Adipocyte (in vitro differentiated cells): ENCODE results near the gene SLC37A4.
A peak's percentile ranks its signal among the peaks of the same experiment; 100 is the strongest.
"Not testable (repeated sequence)": the region's sequence is repeated elsewhere in the genome, so short reads cannot be mapped to it uniquely, and the experiment has no call there.

Experiments
- DNase-seq: peaks from one replicate; pipeline ENCODE4 v3.0.0-alpha.2; 2015; ENCODE audit warnings: low read depth
- H3K27me3 ChIP-seq: replicated peaks from 2 replicates; pipeline ENCODE4 v1.7.0; 2013; ENCODE audit warnings: mild to moderate bottlenecking, low read length, moderate library complexity; ENCODE audit not compliant: control insufficient read depth, insufficient read depth
- H3K36me3 ChIP-seq: 2 replicates; pipeline ENCODE4 v1.7.0; 2013; ENCODE audit warnings: low read length, mild to moderate bottlenecking, moderate library complexity; ENCODE audit not compliant: control insufficient read depth, insufficient read depth, severe bottlenecking
- H3K4me1 ChIP-seq: 2 replicates; pipeline ENCODE4 v1.7.0; 2013; ENCODE audit warnings: mild to moderate bottlenecking, low read length, moderate library complexity; ENCODE audit not compliant: control insufficient read depth, insufficient read depth
- H3K4me3 ChIP-seq: 2 replicates; pipeline ENCODE4 v1.7.0; 2013; ENCODE audit warnings: mild to moderate bottlenecking, low read length, moderate library complexity
- H3K9ac ChIP-seq: 2 replicates; pipeline ENCODE4 v1.7.0; 2013; ENCODE audit warnings: mild to moderate bottlenecking, low read length, moderate library complexity
- H3K9me3 ChIP-seq: 2 replicates; pipeline ENCODE4 v1.7.0; 2013; ENCODE audit warnings: mild to moderate bottlenecking, low read length, moderate library complexity; ENCODE audit not compliant: control insufficient read depth

The SLC37A4 gene

DNA sequence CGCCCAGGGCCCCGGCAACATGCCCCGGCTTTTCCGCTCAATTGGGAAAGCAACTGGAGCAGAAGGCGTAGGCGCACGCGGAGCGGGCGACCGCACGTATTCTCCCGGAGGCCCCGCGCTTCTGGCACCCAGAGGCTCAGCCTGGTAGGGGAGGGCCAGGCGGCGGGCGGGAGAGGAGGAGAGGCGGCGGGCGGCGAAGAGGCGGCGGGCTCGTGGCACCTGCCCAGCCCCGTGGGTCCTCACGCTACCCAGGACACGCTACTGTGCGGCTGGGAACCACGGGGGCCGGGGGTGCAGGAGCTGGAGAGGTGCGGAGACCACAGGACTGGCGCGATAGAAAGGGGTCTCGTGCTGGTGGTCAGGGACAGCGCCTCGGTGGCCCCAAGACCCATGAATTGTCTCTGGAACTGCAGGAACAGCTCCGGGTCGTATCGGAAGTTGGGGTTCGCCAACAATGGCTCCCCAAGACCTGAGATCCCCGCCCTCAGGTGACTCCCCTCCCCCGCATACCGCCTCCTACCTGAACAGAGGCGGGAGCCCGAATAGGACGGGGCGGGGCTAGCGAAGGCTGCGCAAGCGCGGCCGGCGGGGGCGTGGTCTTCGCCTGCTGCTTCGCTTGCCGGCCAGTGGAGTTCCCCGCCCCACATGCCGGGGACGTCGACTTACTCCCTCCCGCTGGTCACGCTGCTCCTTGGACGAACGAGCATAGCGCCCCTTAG, at the start of gene SLC37A4:
Gene SLC37A4 (minus strand): TSS at position 549 of the 719 bp plus-strand sequence.
- H3K4me1 ChIP-seq, result peaks cover 18% of the 10 kb centered on the region

DNA sequence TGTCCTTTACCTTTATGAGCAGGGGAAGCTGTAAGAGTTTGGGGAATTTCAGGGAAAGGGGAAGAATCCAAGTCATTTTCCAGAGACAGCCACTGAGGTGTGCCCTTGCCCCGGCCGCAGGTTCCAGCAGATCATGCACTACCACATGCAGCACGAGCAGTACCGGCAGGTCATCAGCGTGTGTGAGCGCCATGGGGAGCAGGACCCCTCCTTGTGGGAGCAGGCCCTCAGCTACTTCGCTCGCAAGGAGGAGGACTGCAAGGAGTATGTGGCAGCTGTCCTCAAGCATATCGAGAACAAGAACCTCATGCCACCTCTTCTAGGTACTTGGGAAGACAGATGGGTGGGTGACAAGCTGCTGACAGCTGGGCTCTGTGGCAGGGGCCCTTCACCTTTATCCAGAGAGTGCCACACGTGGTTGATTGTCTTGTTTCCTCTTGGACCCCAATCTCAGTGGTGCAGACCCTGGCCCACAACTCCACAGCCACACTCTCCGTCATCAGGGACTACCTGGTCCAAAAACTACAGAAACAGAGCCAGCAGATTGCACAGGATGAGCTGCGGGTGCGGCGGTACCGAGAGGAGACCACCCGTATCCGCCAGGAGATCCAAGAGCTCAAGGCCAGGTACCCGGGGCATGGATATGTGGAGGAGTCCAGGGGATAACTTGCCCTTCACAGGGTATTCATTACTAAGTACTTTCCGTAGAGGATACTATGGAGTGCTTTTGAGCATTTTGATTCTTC, 48.2 kb upstream of the SLC37A4 start:
- no peak overlapping the region for H3K4me3 ChIP-seq
- no peak overlapping the region for H3K9ac ChIP-seq
- H3K4me1 ChIP-seq, result no peaks in the 10 kb centered on the region
- no peaks in the 10 kb centered on the region for H3K27me3 ChIP-seq
- no peaks in the 10 kb centered on the region for H3K9me3 ChIP-seq
- H3K36me3 ChIP-seq, result peaks cover 70% of the 10 kb centered on the region
- DNase-seq, result no peak

More for the DNA sequence above, at the start of gene SLC37A4:
- peak; percentile 99 for DNase-seq
- Histone ChIP-seq H3K4me3 (peak within 1 kb of the TSS; percentile 92), H3K27me3 (no peaks in the 10 kb centered on the region), H3K9ac (peak within 1 kb of the TSS; percentile 83), H3K36me3 (no peaks in the 10 kb centered on the region), H3K9me3 (no peaks in the 10 kb centered on the region)

DNA sequence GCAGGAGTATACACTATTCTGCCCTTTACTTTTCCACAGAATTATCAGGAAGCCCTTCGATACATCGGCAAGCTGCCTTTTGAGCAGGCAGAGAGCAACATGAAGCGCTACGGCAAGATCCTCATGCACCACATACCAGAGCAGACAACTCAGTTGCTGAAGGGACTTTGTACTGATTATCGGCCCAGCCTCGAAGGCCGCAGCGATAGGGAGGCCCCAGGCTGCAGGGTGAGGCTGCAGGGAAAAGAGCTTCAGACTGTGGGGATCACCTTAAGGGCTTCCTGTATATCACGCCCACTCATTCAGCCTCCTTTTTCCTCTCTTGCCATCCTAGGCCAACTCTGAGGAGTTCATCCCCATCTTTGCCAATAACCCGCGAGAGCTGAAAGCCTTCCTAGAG, 47.2 kb upstream of the SLC37A4 start:
- no peaks in the 10 kb centered on the region for H3K27me3 ChIP-seq
- H3K36me3 ChIP-seq, result peaks cover 80% of the 10 kb centered on the region
- DNase-seq, result no peak

GRCh38 chr11:119067371-119068222, 36.9 kb upstream of the SLC37A4 start, which contains the start of gene VPS11:
TSS of gene VPS11 (plus strand) at chr11:119067818. CDS start at chr11:119067824, 6 bp downstream.
- Histone ChIP-seq H3K27me3 (no peaks in the 10 kb centered on the region), H3K36me3 (peaks cover 24% of the 10 kb centered on the region), H3K4me3 (peak within 1 kb of the TSS; percentile 98), H3K9ac (peak within 1 kb of the TSS; percentile 97), H3K9me3 (no peaks in the 10 kb centered on the region), H3K4me1 (peaks cover 12% of the 10 kb centered on the region)
- peak; percentile 99 for DNase-seq

More for the DNA sequence above, 47.2 kb upstream of the SLC37A4 start:
- Histone ChIP-seq H3K4me1 (no peaks in the 10 kb centered on the region), H3K9me3 (no peaks in the 10 kb centered on the region), H3K4me3 (no peak overlapping the region), H3K9ac (no peak overlapping the region)

DNA sequence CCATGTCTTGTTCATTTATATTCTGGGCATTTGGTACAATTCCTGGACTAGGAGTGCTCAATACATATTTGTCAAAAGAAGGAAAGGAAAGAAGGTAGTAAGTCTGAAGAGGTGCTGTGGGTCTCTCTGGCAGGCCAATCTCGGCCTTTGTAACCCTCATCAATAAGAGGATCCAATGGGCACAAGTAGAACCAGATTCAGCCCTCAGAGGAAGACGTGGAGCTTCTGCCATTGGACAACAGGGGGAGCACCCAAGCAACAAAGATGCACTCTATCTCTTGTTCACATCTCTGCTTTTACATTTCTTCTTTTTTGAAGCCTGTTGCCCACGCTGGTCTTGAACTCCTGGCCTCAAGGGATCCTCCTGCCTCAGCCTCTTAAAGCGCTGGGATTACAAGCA, 34.7 kb upstream of the SLC37A4 start:
- Histone ChIP-seq H3K4me3 (no peak overlapping the region), H3K36me3 (peaks cover 5% of the 10 kb centered on the region), H3K27me3 (no peaks in the 10 kb centered on the region), H3K9ac (no peak overlapping the region), H3K9me3 (no peaks in the 10 kb centered on the region), H3K4me1 (peaks cover 14% of the 10 kb centered on the region)
- peak; percentile 43 for DNase-seq

- Histone ChIP-seq H3K4me3 (no peak overlapping the region), H3K9ac (no peak overlapping the region), H3K9me3 (no peaks in the 10 kb centered on the region), H3K27me3 (no peaks in the 10 kb centered on the region), H3K4me1 (peaks cover 13% of the 10 kb centered on the region), H3K36me3 (no peaks in the 10 kb centered on the region)
- peak; percentile 69 for DNase-seq
These were observed 32.1 kb upstream of the SLC37A4 start for GRCh38 chr11:119062779-119063178.

- H3K4me1 ChIP-seq, result peaks cover 13% of the 10 kb centered on the region
- no peak overlapping the region for H3K9ac ChIP-seq
- H3K36me3 ChIP-seq, result no peaks in the 10 kb centered on the region
- DNase-seq, result no peak
- H3K27me3 ChIP-seq, result no peaks in the 10 kb centered on the region
- H3K4me3 ChIP-seq, result no peak overlapping the region
- H3K9me3 ChIP-seq, result no peaks in the 10 kb centered on the region
These were observed 30.6 kb upstream of the SLC37A4 start for GRCh38 chr11:119061256-119061655.

- H3K4me3 ChIP-seq, DNase-seq, H3K9me3 ChIP-seq, H3K9ac ChIP-seq, H3K27me3 ChIP-seq: not testable (repeated sequence)
- H3K4me1 ChIP-seq, result peaks cover 22% of the 10 kb centered on the region
- peaks cover 12% of the 10 kb centered on the region for H3K36me3 ChIP-seq
These were observed 28.5 kb upstream of the SLC37A4 start for GRCh38 chr11:119059128-119059527.

DNA sequence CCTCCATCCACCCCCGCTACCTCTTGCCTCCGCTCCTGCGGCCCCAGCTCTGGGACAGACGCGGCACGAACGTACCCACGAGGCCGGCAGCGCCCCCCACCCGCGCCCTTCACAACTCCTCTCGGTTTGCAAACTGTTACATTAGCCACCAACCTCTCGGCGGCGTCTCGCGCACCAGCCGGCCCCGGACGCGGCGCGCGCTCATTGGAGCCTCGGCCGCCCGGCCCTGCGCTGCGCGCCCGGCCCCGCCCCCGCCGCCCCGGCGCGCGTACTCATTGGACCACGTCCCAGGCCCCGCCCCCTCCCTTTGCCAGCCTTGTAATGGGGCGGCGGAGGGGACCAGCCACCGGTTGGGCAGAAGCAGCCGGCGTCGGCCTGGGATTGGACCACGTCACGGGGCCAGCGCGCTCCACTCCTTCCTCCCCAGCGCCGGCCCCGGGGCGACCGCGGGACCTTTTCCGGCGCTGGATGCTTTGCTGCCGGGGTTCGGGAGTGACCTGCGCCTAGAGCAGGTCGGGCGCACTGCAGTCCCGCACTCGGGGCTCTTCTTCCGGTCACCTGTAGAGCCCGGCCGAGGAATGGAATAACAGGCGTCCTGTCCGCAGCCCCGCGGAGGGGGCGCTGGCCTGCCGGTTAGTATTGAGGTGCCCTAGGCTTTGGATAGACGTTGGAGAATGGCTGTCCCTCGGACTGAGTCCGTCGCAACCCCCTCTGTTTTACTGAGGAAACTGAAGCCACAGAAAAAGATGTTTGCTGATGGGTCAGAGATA, 26.5 kb upstream of the SLC37A4 start, which contains the start of gene HYOU1:
Gene HYOU1 (minus strand): TSS at position 206 of the 770 bp plus-strand sequence. CDS start 1,045 bp downstream, outside the sequence.
- H3K36me3 ChIP-seq, result peaks cover 31% of the 10 kb centered on the region
- H3K27me3 ChIP-seq, result no peaks in the 10 kb centered on the region
- peak within 1 kb of the TSS; percentile 90 for H3K9ac ChIP-seq
- H3K4me3 ChIP-seq, result peak within 1 kb of the TSS; percentile 90
- H3K4me1 ChIP-seq, result peaks cover 13% of the 10 kb centered on the region
- no peaks in the 10 kb centered on the region for H3K9me3 ChIP-seq
- DNase-seq, result peak; percentile 99

GRCh38 chr11:119056421-119056999, 25.8 kb upstream of the SLC37A4 start:
- Histone ChIP-seq H3K36me3 (peaks cover 38% of the 10 kb centered on the region), H3K27me3 (no peaks in the 10 kb centered on the region), H3K9ac (peak overlapping the region; percentile 90), H3K4me1 (peaks cover 13% of the 10 kb centered on the region), H3K4me3 (peak overlapping the region; percentile 90), H3K9me3 (no peaks in the 10 kb centered on the region)
- DNase-seq, result peak; percentile 50
